Stimulated activated CD8-positive, alpha-beta memory T cell treated with anti-CD3 and anti-CD28 coated beads, Interleukin-7, amount 100 ng/mL, for 1 hour (primary cell): ENCODE results near the gene PPM1N.

Source experiments
- DNase-seq, 2 donors: peaks; one replicate each; pipeline ENCODE4 v3.0.0-alpha.2; 2020; ENCODE audit warnings: low read depth in 2 of 2

PPM1N gene, protein sequence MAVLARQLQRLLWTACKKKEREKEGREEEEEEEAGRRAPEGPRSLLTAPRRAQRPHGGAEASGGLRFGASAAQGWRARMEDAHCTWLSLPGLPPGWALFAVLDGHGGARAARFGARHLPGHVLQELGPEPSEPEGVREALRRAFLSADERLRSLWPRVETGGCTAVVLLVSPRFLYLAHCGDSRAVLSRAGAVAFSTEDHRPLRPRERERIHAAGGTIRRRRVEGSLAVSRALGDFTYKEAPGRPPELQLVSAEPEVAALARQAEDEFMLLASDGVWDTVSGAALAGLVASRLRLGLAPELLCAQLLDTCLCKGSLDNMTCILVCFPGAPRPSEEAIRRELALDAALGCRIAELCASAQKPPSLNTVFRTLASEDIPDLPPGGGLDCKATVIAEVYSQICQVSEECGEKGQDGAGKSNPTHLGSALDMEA

DNA sequence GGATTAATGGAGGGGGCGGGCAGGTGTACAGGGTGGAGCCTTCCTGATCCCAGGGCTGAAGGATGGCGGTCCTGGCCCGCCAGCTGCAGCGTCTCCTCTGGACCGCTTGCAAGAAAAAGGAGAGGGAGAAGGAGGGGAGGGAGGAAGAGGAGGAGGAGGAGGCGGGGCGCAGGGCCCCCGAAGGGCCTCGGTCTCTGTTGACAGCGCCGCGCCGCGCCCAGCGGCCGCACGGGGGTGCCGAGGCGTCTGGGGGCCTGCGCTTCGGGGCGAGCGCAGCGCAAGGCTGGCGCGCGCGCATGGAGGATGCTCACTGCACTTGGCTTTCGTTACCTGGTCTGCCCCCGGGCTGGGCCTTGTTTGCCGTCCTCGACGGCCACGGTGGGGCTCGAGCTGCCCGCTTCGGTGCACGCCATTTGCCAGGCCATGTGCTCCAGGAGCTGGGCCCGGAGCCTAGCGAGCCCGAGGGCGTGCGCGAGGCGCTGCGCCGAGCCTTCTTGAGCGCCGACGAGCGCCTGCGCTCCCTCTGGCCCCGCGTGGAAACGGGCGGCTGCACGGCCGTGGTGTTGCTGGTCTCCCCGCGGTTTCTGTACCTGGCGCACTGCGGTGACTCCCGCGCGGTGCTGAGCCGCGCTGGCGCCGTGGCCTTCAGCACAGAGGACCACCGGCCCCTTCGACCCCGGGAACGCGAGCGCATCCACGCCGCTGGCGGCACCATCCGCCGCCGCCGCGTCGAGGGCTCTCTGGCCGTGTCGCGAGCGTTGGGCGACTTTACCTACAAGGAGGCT lies at the start of gene PPM1N:
Gene PPM1N, plus strand, starts transcription at position 33 of the 785 bp plus-strand sequence. Its CDS starts 30 bp downstream, at position 63.
- peak in 1 of 2 donors; percentile 35 for DNase-seq

DNA sequence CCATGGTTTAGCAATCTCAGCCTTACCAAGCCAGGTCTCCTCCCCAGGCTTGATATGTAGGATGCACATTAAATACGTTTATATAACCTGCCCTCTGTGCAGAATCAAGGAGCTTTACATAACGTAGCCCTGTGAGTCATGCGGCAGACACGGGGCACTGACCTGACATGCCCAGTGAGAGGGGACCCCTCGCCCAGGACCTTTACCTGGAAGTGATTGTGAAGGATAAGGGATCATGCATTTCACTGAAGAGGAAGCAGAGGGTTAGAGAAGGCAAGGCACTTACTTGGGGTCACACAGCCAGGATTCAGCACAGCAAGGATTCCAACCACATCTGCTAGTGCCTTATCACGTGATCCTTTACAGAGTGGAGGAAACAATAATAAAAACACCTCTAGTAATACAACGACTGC lies 49.4 kb upstream of the PPM1N start:
- no peak for DNase-seq

- DNase-seq: no peak
These were observed 48.3 kb upstream of the PPM1N start for GRCh38 chr19:45450012-45450333.

DNA sequence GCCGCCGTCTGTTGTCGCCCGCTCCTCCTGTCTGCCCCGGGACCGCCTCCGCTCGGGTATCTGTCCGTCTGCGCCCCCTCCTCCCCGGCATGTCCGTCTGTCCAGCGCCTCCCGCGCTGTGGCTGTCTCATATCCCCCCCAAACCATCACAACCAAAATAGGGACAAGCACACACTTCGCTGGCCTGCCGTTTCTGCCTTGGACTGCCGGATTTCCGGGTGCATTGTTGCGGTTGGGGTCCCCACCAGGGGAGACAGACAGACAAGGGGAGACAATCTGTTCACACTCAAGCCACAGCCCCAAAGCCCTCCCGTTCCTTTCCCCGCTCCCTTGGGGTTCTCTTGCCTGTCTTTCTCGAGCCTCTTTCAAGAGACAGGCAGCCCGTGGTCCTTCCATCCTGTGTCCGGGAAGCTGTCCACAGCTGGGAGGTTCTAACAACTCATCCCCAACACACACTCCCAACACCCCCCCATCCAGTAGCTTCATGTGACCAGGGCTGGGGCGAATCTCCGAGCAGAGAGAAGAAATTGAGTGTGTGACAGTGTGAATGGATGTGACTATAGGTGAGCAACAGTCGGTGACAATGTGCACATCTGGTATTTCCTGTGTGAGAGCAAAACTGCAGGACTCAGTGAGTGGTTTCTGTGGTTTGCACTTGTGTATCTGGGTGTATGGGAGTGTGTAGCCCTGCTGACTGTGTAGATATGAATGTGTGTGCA lies 47.0 kb upstream of the PPM1N start:
- no peak for DNase-seq

DNA sequence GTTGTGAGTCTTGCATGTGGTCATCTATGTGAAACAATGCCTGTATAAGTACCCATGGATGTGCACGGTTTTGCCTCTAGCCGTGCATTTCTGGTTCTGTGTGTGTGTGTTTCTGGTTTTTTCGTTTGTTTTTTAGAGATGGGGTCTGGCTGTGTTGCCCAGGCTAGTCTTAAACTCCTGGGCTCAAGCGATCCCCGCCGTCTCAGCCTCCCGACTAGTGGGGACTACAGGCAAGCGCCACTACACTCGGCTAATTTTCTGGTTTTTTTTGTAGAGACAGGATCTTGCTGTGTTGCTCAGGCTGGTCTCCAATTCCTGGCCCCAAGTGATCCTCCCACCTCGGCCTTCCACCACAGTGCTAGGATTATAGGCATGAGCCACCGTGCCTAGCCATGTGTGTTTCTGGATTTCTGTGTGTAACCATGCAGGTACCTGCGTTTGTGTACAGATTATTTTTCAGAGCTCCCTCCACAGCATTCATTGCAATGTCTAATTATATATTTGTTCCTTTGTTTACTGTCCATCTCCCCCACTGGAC lies 46.3 kb upstream of the PPM1N start:
- DNase-seq: no peak

DNA sequence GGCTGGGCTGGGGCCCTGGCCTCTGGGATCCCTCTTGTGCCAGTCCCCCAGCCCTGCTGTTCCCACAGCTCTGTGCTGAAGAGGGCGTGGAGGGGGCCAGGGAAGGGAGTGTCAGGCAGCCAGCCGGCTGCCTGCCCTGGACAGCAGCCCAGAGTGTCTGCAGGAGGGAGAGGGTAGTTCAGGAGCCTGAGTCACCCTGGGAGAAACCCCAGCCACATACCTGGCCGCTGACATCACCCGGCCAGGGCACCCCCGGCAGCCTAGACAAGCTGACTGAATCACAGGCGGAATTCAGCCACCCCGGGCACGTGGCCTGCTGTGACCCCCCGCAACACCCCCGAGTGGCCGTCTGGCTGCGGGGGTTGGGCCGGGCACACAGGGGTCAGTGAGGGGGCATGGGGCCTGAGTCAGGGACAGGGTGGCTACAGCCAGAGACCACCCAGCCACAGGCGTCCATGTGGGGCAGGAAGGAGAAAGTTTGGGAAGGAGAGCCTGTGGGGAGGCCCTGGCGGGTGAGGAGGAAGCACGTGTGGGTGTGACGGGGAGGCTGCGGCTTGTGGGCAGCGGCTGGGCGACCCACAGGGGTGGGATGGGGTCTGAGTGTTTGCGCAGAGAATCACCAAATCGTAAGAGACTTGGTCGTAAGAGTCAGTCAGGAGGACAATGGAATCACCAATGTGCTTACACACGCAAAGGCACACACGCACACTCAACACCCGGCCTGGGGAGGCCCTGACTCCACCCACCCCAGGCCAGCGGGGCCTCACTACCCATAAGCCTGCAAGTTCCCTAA lies 42.3 kb upstream of the PPM1N start:
- DNase-seq: no peak

DNA sequence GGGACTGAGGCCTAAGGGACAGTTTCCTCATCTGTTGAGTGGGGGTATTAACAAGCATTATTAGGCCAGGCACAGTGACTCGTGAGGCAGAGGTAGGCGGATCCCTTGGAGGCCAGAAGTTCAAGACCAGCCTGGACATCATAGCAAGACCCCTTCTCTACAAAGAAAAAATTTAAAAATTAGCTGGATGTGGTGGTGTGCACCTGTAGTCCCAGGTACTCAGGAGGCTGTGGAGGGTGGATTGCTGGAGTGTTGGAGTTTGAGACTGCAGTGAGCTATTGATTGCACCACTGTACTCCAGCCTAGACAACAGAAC lies 41.8 kb upstream of the PPM1N start:
- no peak for DNase-seq

DNA sequence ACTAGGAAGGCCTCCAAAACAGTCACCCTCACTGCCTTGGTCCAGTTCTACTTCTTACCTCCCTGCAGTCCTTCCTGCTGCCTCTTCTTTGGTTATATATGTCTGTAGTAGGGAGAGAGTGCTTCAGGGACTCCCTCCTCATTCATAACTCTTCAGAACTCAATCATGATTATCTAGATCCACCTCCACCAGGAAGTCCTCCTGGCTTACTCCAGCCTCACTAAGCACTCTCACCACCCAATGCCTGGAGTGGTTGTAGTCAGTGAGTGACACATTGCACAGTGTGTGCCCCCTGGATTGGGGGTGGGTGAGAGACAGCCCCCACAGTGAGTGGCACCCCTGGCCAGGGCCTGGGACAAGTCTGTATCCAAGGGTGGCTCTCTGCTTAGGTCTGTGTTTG lies 40.5 kb upstream of the PPM1N start:
- DNase-seq: no peak

- no peak for DNase-seq
These were observed 37.4 kb upstream of the PPM1N start for GRCh38 chr19:45460807-45461347.

DNA sequence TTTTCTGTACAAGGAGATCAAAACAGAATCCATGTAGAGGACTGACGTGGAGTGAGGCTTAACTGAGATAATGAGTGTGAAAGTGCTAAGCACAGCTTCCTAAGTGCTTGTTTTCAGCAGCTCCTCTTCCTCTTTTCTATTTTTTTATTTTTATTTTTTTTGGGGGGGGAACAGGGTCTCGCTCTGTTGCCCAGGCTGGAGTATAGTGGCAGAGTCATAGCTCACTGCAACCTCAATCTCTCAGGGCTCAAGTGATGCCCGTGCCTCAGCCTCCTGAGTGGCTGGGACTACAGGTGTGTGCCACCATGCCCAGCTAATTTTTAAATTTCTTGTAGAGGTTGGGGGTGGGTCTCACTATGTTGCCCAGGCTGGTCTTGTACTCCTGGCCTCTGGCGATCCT lies 36.1 kb upstream of the PPM1N start:
- no peak for DNase-seq

GRCh38 chr19:45463241-45463640 lies 35.0 kb upstream of the PPM1N start:
- no peak for DNase-seq

DNA sequence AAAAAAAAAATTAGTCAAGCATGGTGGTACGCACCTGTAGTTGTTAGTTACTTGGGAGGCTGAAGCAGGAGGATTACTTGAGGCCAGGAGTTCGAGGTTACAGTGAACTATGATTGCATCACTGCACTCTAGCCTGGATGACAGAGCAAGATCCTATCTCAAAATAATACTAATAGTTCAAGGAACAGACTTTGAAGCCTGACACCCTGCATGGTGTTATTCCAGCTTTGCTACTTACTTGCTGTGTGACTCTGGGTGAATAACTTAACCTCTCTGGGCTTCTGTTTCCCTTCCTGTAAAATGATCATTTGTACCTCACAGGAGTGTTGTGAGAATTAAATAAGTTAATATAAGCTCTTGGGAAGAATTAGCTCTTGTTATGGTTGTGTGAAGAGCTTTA lies 34.0 kb upstream of the PPM1N start:
- DNase-seq: no peak

GRCh38 chr19:45464852-45465441 lies 33.3 kb upstream of the PPM1N start:
- no peak for DNase-seq

GRCh38 chr19:45467115-45467455 lies 31.2 kb upstream of the PPM1N start:
- no peak for DNase-seq

DNA sequence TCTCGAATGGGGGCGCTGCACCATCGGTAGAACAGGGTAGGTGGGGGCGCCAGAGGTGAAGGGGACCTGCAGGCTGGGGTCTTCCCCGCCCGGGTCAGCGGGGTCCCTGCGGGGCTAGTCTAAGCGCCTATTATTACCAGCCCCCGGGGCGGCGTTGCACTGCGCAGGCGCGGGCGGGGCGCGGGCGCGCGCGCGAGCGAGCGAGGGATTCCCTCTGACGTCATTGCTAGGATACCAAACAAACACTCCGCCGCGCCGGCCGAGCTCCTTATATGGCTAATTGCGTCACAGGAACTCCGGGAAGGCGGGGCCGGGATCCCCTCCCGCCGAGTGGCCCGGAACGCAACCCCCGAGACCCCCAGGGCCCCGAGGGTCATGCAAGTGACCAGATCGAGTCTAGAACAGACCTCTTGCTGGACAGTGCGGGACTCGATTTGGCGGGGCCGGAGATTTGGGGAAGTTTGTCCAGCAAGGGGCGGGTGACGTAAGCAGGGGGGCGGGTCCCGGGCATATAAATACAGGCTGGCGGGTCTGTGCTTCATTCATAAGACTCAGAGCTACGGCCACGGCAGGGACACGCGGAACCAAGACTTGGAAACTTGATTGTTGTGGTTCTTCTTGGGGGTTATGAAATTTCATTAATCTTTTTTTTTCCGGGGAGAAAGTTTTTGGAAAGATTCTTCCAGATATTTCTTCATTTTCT lies 30.6 kb upstream of the PPM1N start, which contains the start of gene FOSB:
Gene FOSB, plus strand, starts transcription at position 541 of the 703 bp plus-strand sequence. CDS start 591 bp downstream, outside the sequence.
- DNase-seq: peak; percentile 92 to 93

GRCh38 chr19:45468159-45468651 lies 30.0 kb upstream of the PPM1N start:
- no peak for DNase-seq

GRCh38 chr19:45468803-45469131 lies 29.5 kb upstream of the PPM1N start:
- no peak for DNase-seq

- peak; percentile 81 to 84 for DNase-seq
These were observed 28.9 kb upstream of the PPM1N start for GRCh38 chr19:45469132-45469944.
